Measurements from ENCODE around the gene HMCES. TPM values are rescaled to one million over a fixed set of nuclear protein-coding genes. Genes with fewer than 3 reads are reported as not detected.

Gene HMCES
- total and polyA plus RNA-seq, 2 of the 13 experiments (the other 11 are each of a cell fraction or from before 2014, with no cell fraction given) = 16.1 to 37.5 TPM

GRCh38 chr3:129249284-129250065 is 29.2 kb upstream of the HMCES start, which contains the start of gene COPG1 (continued):
- TF ChIP-seq, protein P1, sequence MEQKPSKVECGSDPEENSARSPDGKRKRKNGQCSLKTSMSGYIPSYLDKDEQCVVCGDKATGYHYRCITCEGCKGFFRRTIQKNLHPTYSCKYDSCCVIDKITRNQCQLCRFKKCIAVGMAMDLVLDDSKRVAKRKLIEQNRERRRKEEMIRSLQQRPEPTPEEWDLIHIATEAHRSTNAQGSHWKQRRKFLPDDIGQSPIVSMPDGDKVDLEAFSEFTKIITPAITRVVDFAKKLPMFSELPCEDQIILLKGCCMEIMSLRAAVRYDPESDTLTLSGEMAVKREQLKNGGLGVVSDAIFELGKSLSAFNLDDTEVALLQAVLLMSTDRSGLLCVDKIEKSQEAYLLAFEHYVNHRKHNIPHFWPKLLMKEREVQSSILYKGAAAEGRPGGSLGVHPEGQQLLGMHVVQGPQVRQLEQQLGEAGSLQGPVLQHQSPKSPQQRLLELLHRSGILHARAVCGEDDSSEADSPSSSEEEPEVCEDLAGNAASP (CRISPR knock-in tag; IDR thresholded peaks at IDR 0.05; ENCODE audit: borderline replicate concordance) = no peak
- TF ChIP-seq SNAPC4 (CRISPR knock-in tag; IDR thresholded peaks at IDR 0.05) (no peak), KDM6A (CRISPR knock-in tag; IDR thresholded peaks at IDR 0.05; ENCODE audit: low read depth) (no peak), ZNF12 (CRISPR knock-in tag; IDR thresholded peaks at IDR 0.05) (no peak; the same call in 1 of the 2 replicates), ARNT2 (CRISPR knock-in tag; IDR thresholded peaks at IDR 0.05; ENCODE audit: low read depth) (peak; percentile 83), TFAP4 (IDR thresholded peaks at IDR 0.05; ENCODE audit: borderline replicate concordance, low read depth) (no peak), ARNTL (CRISPR knock-in tag; IDR thresholded peaks at IDR 0.05) (peak; percentile 51; the same call in 1 of the 2 replicates), TAF1 (CRISPR knock-in tag; IDR thresholded peaks at IDR 0.05) (peak; percentile 89), FOXJ3 (CRISPR knock-in tag; IDR thresholded peaks at IDR 0.05; ENCODE audit: borderline replicate concordance) (no peak), NRL (CRISPR knock-in tag; IDR thresholded peaks at IDR 0.05; ENCODE audit: borderline replicate concordance) (peak; percentile 84; the same call in 1 of the 2 replicates), MAFG (CRISPR knock-in tag; IDR thresholded peaks at IDR 0.05) (no peak), ZNF274 (CRISPR knock-in tag; IDR thresholded peaks at IDR 0.05) (peak; percentile 54), ZBTB7B (CRISPR knock-in tag; IDR thresholded peaks at IDR 0.05) (no peak; the same call in 1 of the 2 replicates), ZNF275 (CRISPR knock-in tag; IDR thresholded peaks at IDR 0.05; ENCODE audit: borderline replicate concordance) (peak; percentile 61; the same call in 1 of the 2 replicates), NCOA5 (CRISPR knock-in tag; IDR thresholded peaks at IDR 0.05) (0 out of 2 replicates have a peak, but pooled peaks have one; percentile 45), GABPB1 (CRISPR knock-in tag; IDR thresholded peaks at IDR 0.05) (peak; percentile 94), NPAS2 (CRISPR knock-in tag; IDR thresholded peaks at IDR 0.05; ENCODE audit: borderline replicate concordance) (no peak), HMG20A (CRISPR knock-in tag; IDR thresholded peaks at IDR 0.05; ENCODE audit: borderline replicate concordance) (no peak)
